GM23338 (cell line): ENCODE measurements around the gene EMILIN3. TPM values are rescaled to one million over a fixed set of nuclear protein-coding genes. Genes with fewer than 3 reads are reported as not detected.

Experiments
- ATAC-seq: fragments of 200-7000 bp; cut with Tn5 transposase; 3 replicates; pipeline ENCODE4 v1.9.1; 2020
- DNase-seq: peaks from one replicate; pipeline ENCODE4 v3.0.0-alpha.2; 2015; ENCODE audit warnings: low spot score
- H2AFZ ChIP-seq: fragments of 200-600 bp; sonication (generic); 2 replicates; pipeline ENCODE4 v1.8.0; 2016; ENCODE audit warnings: antibody characterized with exemption, mild to moderate bottlenecking, moderate library complexity
- H3F3A ChIP-seq: fragments of 200-600 bp; sonication (generic); replicated peaks from 2 replicates; pipeline ENCODE4 v1.8.0; 2017; ENCODE audit warnings: antibody characterized with exemption, mixed run types, low read depth
- H3K27ac ChIP-seq: fragments of 200-600 bp; sonication (generic); 2 replicates; pipeline ENCODE4 v1.6.1; 2016; ENCODE audit warnings: low read depth
- H3K27me3 ChIP-seq: fragments of 200-600 bp; sonication (generic); 2 replicates; pipeline ENCODE4 v1.8.0; 2016; ENCODE audit warnings: mild to moderate bottlenecking, mixed run types, moderate library complexity; ENCODE audit not compliant: insufficient read depth
- H3K36me3 ChIP-seq: fragments of 200-600 bp; sonication (generic); 2 replicates; pipeline ENCODE4 v1.8.0; 2016; ENCODE audit warnings: mild to moderate bottlenecking; ENCODE audit not compliant: insufficient read depth
- H3K4me1 ChIP-seq: fragments of 200-600 bp; sonication (generic); 2 replicates; pipeline ENCODE4 v1.8.0; 2016; ENCODE audit warnings: mild to moderate bottlenecking, moderate library complexity; ENCODE audit not compliant: insufficient read depth
- H3K4me2 ChIP-seq: fragments of 200-600 bp; sonication (generic); 2 replicates; pipeline ENCODE4 v1.7.1; 2017; ENCODE audit warnings: mixed run types
- H3K4me3 ChIP-seq: fragments of 200-600 bp; sonication (generic); 2 replicates; pipeline ENCODE4 v1.6.1; 2016; ENCODE audit warnings: mixed run types
- H3K79me2 ChIP-seq: fragments of 200-600 bp; sonication (generic); replicated peaks from 2 replicates; pipeline ENCODE4 v1.8.0; 2017; ENCODE audit warnings: mild to moderate bottlenecking; ENCODE audit not compliant: insufficient read depth
- H3K9me2 ChIP-seq: fragments of 200-600 bp; sonication (generic); 2 replicates; pipeline ENCODE4 v1.8.0; 2017; ENCODE audit not compliant: insufficient read depth
- H4K20me1 ChIP-seq: fragments of 200-600 bp; sonication (generic); replicated peaks from 2 replicates; pipeline ENCODE4 v1.8.0; 2017; ENCODE audit warnings: mild to moderate bottlenecking; ENCODE audit not compliant: insufficient read depth
- H3K27ac Mint-ChIP-seq: 2 replicates; pipeline ENCODE4 v1.8.0; 2020; ENCODE audit warnings: inconsistent platforms, mild to moderate bottlenecking, moderate library complexity, mixed read lengths
- H3K27me3 Mint-ChIP-seq: 3 replicates; pipeline ENCODE4 v1.8.0; 2022; ENCODE audit warnings: low read depth, mild to moderate bottlenecking, moderate library complexity, mixed read lengths, inconsistent platforms; ENCODE audit not compliant: insufficient read depth, poor library complexity
- H3K36me3 Mint-ChIP-seq: 3 replicates; pipeline ENCODE4 v1.8.0; 2021; ENCODE audit warnings: low read depth, mild to moderate bottlenecking, inconsistent platforms, moderate library complexity, mixed read lengths
- H3K4me1 Mint-ChIP-seq: 3 replicates; pipeline ENCODE4 v1.8.0; 2020; ENCODE audit warnings: mild to moderate bottlenecking, inconsistent platforms, mixed read lengths
- H3K4me3 Mint-ChIP-seq: 3 replicates; pipeline ENCODE4 v1.8.0; 2021; ENCODE audit warnings: moderate library complexity, mild to moderate bottlenecking, inconsistent platforms, mixed read lengths
- H3K9me3 Mint-ChIP-seq: 3 replicates; pipeline ENCODE4 v1.8.0; 2020; ENCODE audit warnings: moderate library complexity, mild to moderate bottlenecking, inconsistent platforms, mixed read lengths
- CREB1 ChIP-seq: fragments of 250-450 bp; sonication (Bioruptor Pico); IDR thresholded peaks from 2 replicates; pipeline ENCODE4 v1.5.0; 2020; ENCODE audit warnings: low read depth, mild to moderate bottlenecking, moderate library complexity
- EZH2 ChIP-seq: fragments of 200-600 bp; sonication (generic); IDR thresholded peaks from one replicate; pipeline ENCODE4 v1.8.0; 2017; ENCODE audit warnings: antibody characterized with exemption, mild to moderate bottlenecking, low read depth; ENCODE audit not compliant: unreplicated experiment
- EZH2phosphoT487 ChIP-seq: fragments of 200-600 bp; sonication (generic); IDR thresholded peaks from one replicate; pipeline ENCODE4 v1.8.1; 2018; ENCODE audit warnings: antibody characterized with exemption; ENCODE audit not compliant: unreplicated experiment
- JUNB ChIP-seq: IDR thresholded peaks from one replicate; pipeline ENCODE4 v1.6.1; 2016; ENCODE audit warnings: antibody characterized with exemption; ENCODE audit not compliant: unreplicated experiment
- NANOG ChIP-seq: IDR thresholded peaks from 2 replicates; pipeline ENCODE4 v1.6.1; 2016; ENCODE audit warnings: antibody characterized with exemption, borderline replicate concordance
- POLR2AphosphoS5 ChIP-seq: IDR thresholded peaks from 2 replicates; pipeline ENCODE4 v1.6.1; 2016; ENCODE audit warnings: antibody characterized with exemption, low read depth
- STAT1 ChIP-seq: IDR thresholded peaks from one replicate; pipeline ENCODE4 v1.6.1; 2016; ENCODE audit warnings: antibody characterized with exemption; ENCODE audit not compliant: unreplicated experiment
- ZNF114 ChIP-seq: fragments of 250-450 bp; sonication (Bioruptor Pico); IDR thresholded peaks from 2 replicates; pipeline ENCODE4 v1.5.0; 2020; ENCODE audit warnings: mild to moderate bottlenecking, moderate library complexity
- ZNF331 ChIP-seq: fragments of 250-450 bp; sonication (Bioruptor Pico); IDR thresholded peaks from 2 replicates; pipeline ENCODE4 v1.5.0; 2020; ENCODE audit warnings: low read depth, mild to moderate bottlenecking, moderate library complexity
- polyA plus RNA-seq: library from polyadenylated mRNA; unstranded; fragments of >200 nt; fragmentation: Nextera tagmentation; extraction: Ambion mirVana; gene quantifications from 2 replicates; pipeline ENCODE4 v1.2.1, GENCODE V29; 2016
- total RNA-seq: library from RNA; depleted of rRNA; stranded (reverse); fragments of >200 nt; shearing (Covaris generic); gene quantifications from 2 replicates; pipeline ENCODE4 v1.2.3, GENCODE V29; 2014
- TF ChIP-seq, protein P1 (sequence below): IDR thresholded peaks from 2 replicates; pipeline ENCODE4 v1.6.1; 2016; ENCODE audit warnings: antibody characterized with exemption
- TF ChIP-seq, protein P2 (sequence below): fragments of 250-450 bp; sonication (Bioruptor Pico); IDR thresholded peaks from 2 replicates; pipeline ENCODE4 v1.5.0; 2020; ENCODE audit warnings: mild to moderate bottlenecking, moderate library complexity
- TF ChIP-seq, protein P3 (sequence below): IDR thresholded peaks from one replicate; pipeline ENCODE4 v1.6.1; 2018; ENCODE audit warnings: antibody characterized with exemption; ENCODE audit not compliant: unreplicated experiment
- TF ChIP-seq, protein P4 (sequence below), 2 experiments: fragments of 200-600 bp in 1 of 2; sonication (generic) in 1 of 2; conservative IDR thresholded peaks; 2 replicates each; pipeline versions ENCODE4 v1.5.1 to v1.6.1; 2016 to 2017; ENCODE audit warnings: antibody characterized with exemption in 2 of 2, low read depth in 2 of 2, mild to moderate bottlenecking in 2 of 2, moderate library complexity in 1 of 2

EMILIN3 gene
- total and polyA plus RNA-seq, 2 experiments from 2014 or later = 0.53 to 6.6 TPM

DNA sequence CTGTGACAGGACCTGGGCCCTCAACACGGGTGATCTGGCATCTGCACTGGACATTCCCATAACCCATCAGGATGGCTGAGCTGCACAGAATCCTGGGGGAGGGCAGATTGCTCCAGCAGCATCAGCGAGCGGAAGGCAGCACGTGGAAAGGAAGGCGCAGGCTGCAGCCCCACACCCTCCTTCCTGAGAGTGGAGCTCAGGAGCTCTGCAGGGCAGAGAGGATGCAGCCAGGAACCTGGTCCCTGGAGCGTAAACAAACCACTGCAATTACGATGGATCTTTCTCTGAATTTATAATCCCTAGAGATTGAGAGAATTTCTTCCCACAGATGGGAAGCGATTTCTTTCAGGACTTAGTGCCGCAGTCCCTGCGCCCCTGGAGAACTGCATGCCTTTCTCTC lies 39.7 kb upstream of the EMILIN3 start:
- H3K36me3 ChIP-seq = peaks cover 20% of the 10 kb centered on the region

More for the DNA sequence above, 39.7 kb upstream of the EMILIN3 start:
- no peaks in the 10 kb centered on the region for H3K27me3 Mint-ChIP-seq
- TF ChIP-seq, protein P1, sequence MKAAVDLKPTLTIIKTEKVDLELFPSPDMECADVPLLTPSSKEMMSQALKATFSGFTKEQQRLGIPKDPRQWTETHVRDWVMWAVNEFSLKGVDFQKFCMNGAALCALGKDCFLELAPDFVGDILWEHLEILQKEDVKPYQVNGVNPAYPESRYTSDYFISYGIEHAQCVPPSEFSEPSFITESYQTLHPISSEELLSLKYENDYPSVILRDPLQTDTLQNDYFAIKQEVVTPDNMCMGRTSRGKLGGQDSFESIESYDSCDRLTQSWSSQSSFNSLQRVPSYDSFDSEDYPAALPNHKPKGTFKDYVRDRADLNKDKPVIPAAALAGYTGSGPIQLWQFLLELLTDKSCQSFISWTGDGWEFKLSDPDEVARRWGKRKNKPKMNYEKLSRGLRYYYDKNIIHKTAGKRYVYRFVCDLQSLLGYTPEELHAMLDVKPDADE = no peak
- TF ChIP-seq EZH2 (no peak), EZH2phosphoT487 (no peak), JUNB (no peak), POLR2AphosphoS5 (no peak), NANOG (no peak), ZNF114 (CRISPR knock-in tag) (no peak), CREB1 (no peak), ZNF331 (CRISPR knock-in tag) (no peak), STAT1 (no peak)
- TF ChIP-seq, protein P2, sequence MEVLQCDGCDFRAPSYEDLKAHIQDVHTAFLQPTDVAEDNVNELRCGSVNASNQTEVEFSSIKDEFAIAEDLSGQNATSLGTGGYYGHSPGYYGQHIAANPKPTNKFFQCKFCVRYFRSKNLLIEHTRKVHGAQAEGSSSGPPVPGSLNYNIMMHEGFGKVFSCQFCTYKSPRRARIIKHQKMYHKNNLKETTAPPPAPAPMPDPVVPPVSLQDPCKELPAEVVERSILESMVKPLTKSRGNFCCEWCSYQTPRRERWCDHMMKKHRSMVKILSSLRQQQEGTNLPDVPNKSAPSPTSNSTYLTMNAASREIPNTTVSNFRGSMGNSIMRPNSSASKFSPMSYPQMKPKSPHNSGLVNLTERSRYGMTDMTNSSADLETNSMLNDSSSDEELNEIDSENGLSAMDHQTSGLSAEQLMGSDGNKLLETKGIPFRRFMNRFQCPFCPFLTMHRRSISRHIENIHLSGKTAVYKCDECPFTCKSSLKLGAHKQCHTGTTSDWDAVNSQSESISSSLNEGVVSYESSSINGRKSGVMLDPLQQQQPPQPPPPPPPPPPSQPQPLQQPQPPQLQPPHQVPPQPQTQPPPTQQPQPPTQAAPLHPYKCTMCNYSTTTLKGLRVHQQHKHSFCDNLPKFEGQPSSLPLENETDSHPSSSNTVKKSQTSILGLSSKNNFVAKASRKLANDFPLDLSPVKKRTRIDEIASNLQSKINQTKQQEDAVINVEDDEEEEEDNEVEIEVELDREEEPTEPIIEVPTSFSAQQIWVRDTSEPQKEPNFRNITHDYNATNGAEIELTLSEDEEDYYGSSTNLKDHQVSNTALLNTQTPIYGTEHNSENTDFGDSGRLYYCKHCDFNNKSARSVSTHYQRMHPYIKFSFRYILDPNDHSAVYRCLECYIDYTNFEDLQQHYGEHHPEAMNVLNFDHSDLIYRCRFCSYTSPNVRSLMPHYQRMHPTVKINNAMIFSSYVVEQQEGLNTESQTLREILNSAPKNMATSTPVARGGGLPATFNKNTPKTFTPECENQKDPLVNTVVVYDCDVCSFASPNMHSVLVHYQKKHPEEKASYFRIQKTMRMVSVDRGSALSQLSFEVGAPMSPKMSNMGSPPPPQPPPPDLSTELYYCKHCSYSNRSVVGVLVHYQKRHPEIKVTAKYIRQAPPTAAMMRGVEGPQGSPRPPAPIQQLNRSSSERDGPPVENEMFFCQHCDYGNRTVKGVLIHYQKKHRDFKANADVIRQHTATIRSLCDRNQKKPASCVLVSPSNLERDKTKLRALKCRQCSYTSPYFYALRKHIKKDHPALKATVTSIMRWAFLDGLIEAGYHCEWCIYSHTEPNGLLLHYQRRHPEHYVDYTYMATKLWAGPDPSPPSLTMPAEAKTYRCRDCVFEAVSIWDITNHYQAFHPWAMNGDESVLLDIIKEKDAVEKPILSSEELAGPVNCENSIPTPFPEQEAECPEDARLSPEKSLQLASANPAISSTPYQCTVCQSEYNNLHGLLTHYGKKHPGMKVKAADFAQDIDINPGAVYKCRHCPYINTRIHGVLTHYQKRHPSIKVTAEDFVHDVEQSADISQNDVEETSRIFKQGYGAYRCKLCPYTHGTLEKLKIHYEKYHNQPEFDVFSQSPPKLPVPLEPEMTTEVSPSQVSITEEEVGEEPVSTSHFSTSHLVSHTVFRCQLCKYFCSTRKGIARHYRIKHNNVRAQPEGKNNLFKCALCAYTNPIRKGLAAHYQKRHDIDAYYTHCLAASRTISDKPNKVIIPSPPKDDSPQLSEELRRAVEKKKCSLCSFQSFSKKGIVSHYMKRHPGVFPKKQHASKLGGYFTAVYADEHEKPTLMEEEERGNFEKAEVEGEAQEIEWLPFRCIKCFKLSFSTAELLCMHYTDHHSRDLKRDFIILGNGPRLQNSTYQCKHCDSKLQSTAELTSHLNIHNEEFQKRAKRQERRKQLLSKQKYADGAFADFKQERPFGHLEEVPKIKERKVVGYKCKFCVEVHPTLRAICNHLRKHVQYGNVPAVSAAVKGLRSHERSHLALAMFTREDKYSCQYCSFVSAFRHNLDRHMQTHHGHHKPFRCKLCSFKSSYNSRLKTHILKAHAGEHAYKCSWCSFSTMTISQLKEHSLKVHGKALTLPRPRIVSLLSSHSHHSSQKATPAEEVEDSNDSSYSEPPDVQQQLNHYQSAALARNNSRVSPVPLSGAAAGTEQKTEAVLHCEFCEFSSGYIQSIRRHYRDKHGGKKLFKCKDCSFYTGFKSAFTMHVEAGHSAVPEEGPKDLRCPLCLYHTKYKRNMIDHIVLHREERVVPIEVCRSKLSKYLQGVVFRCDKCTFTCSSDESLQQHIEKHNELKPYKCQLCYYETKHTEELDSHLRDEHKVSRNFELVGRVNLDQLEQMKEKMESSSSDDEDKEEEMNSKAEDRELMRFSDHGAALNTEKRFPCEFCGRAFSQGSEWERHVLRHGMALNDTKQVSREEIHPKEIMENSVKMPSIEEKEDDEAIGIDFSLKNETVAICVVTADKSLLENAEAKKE (CRISPR knock-in tag) = no peak
- TF ChIP-seq, protein P3, sequence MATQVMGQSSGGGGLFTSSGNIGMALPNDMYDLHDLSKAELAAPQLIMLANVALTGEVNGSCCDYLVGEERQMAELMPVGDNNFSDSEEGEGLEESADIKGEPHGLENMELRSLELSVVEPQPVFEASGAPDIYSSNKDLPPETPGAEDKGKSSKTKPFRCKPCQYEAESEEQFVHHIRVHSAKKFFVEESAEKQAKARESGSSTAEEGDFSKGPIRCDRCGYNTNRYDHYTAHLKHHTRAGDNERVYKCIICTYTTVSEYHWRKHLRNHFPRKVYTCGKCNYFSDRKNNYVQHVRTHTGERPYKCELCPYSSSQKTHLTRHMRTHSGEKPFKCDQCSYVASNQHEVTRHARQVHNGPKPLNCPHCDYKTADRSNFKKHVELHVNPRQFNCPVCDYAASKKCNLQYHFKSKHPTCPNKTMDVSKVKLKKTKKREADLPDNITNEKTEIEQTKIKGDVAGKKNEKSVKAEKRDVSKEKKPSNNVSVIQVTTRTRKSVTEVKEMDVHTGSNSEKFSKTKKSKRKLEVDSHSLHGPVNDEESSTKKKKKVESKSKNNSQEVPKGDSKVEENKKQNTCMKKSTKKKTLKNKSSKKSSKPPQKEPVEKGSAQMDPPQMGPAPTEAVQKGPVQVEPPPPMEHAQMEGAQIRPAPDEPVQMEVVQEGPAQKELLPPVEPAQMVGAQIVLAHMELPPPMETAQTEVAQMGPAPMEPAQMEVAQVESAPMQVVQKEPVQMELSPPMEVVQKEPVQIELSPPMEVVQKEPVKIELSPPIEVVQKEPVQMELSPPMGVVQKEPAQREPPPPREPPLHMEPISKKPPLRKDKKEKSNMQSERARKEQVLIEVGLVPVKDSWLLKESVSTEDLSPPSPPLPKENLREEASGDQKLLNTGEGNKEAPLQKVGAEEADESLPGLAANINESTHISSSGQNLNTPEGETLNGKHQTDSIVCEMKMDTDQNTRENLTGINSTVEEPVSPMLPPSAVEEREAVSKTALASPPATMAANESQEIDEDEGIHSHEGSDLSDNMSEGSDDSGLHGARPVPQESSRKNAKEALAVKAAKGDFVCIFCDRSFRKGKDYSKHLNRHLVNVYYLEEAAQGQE = no peak
- TF ChIP-seq, protein P4, sequence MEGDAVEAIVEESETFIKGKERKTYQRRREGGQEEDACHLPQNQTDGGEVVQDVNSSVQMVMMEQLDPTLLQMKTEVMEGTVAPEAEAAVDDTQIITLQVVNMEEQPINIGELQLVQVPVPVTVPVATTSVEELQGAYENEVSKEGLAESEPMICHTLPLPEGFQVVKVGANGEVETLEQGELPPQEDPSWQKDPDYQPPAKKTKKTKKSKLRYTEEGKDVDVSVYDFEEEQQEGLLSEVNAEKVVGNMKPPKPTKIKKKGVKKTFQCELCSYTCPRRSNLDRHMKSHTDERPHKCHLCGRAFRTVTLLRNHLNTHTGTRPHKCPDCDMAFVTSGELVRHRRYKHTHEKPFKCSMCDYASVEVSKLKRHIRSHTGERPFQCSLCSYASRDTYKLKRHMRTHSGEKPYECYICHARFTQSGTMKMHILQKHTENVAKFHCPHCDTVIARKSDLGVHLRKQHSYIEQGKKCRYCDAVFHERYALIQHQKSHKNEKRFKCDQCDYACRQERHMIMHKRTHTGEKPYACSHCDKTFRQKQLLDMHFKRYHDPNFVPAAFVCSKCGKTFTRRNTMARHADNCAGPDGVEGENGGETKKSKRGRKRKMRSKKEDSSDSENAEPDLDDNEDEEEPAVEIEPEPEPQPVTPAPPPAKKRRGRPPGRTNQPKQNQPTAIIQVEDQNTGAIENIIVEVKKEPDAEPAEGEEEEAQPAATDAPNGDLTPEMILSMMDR (conservative IDR thresholded peaks at IDR 0.05; ENCODE audit: low read depth in 2 of 2) = no peak
- Histone ChIP-seq H3K4me3 (no peak overlapping the region), H3F3A (no peaks in the 10 kb centered on the region), H2AFZ (no peak overlapping the region), H3K27ac (no peak overlapping the region), H3K4me2 (no peak overlapping the region), H3K27me3 (no peaks in the 10 kb centered on the region), H3K9me2 (no peaks in the 10 kb centered on the region), H3K79me2 (no peaks in the 10 kb centered on the region), H4K20me1 (peaks cover 6% of the 10 kb centered on the region; the same call in 1 of the 2 replicates), H3K4me1 (no peaks in the 10 kb centered on the region)
- H3K4me3 Mint-ChIP-seq = no peak overlapping the region
- no peak overlapping the region for H3K27ac Mint-ChIP-seq
- H3K4me1 Mint-ChIP-seq = peaks cover 7% of the 10 kb centered on the region; the same call in 2 of the 3 replicates
- H3K36me3 Mint-ChIP-seq = peaks cover 46% of the 10 kb centered on the region
- H3K9me3 Mint-ChIP-seq = no peaks in the 10 kb centered on the region
- no peak for ATAC-seq
- DNase-seq = no peak
